IMR-90 (cell line): ENCODE data around the gene DDX42. TPM values are rescaled to one million over a fixed set of nuclear protein-coding genes. Genes with fewer than 3 reads are reported as not detected.

Experiments
- ATAC-seq: fragments of 200-7000 bp; cut with Tn5 transposase; 2 replicates; pipeline ENCODE4 v1.9.1; 2020; ENCODE audit warnings: low read depth, mild to moderate bottlenecking, moderate library complexity
- BruUV-seq: library from RNA; stranded (reverse); fragments of 400-500 nt; replicated peaks from 2 replicates; lab custom pipeline; 2021; lab: Mats Ljungman, UMichigan
- CTCF ChIA-PET: fragments of 300-600 bp; formaldehyde crosslinking; extraction: SDS; loops from one replicate; lab custom pipeline; 2021; ENCODE audit warnings: antibody characterized with exemption; lab: Yijun Ruan, JAX
- POLR2A ChIA-PET: fragments of 300-600 bp; sonication (Branson Sonifier 250); formaldehyde crosslinking; loops from one replicate; lab custom pipeline; 2022; ENCODE audit warnings: antibody characterized with exemption; ENCODE audit not compliant: unreplicated experiment; lab: Charles Lee
- DNase-seq: peaks from one replicate; pipeline ENCODE4 v3.0.0; 2013
- H2AFZ ChIP-seq: replicated peaks from 2 replicates; pipeline ENCODE3; 2013; ENCODE audit warnings: low read length, mild to moderate bottlenecking; ENCODE audit not compliant: poor library complexity
- H2AK5ac ChIP-seq: 2 replicates; pipeline ENCODE4 v1.6.1; 2013; ENCODE audit warnings: low read depth, low read length, inconsistent platforms
- H2AK9ac ChIP-seq: replicated peaks from 2 replicates; pipeline ENCODE3; 2013; ENCODE audit warnings: mild to moderate bottlenecking, low read depth, low read length, moderate library complexity; ENCODE audit not compliant: poor library complexity
- H2BK120ac ChIP-seq: 2 replicates; pipeline ENCODE4 v1.6.1; 2013; ENCODE audit warnings: low read depth, low read length, inconsistent platforms
- H2BK15ac ChIP-seq: 3 replicates; pipeline ENCODE4 v1.6.1; 2013; ENCODE audit warnings: low read depth, low read length, inconsistent platforms
- H2BK20ac ChIP-seq: 2 replicates; pipeline ENCODE4 v1.6.1; 2013; ENCODE audit warnings: low read depth, mild to moderate bottlenecking, inconsistent platforms, low read length, moderate library complexity
- H2BK5ac ChIP-seq: 2 replicates; pipeline ENCODE4 v1.6.1; 2013; ENCODE audit warnings: mild to moderate bottlenecking, low read depth, low read length, inconsistent platforms; ENCODE audit not compliant: poor library complexity, severe bottlenecking
- H3K14ac ChIP-seq: replicated peaks from 2 replicates; pipeline ENCODE4 v1.6.1; 2013; ENCODE audit warnings: low read depth, low read length, inconsistent platforms
- H3K18ac ChIP-seq: 2 replicates; pipeline ENCODE4 v1.6.1; 2013; ENCODE audit warnings: low read depth, low read length, control low read depth
- H3K23ac ChIP-seq: 2 replicates; pipeline ENCODE4 v1.6.1; 2013; ENCODE audit warnings: low read depth, low read length, inconsistent platforms
- H3K27ac ChIP-seq: 2 replicates; pipeline ENCODE4 v1.5.1; 2013; ENCODE audit warnings: mild to moderate bottlenecking, control low read depth, low read length; ENCODE audit not compliant: insufficient read depth
- H3K27me3 ChIP-seq: 2 replicates; pipeline ENCODE4 v1.6.1; 2013; ENCODE audit warnings: low read length; ENCODE audit not compliant: control insufficient read depth, insufficient read depth
- H3K36me3 ChIP-seq: 2 replicates; pipeline ENCODE4 v1.6.1; 2013; ENCODE audit warnings: low read length, mixed read lengths; ENCODE audit not compliant: control insufficient read depth, insufficient read depth
- H3K4ac ChIP-seq: 2 replicates; pipeline ENCODE4 v1.6.1; 2013; ENCODE audit warnings: low read depth, low read length, inconsistent platforms
- H3K4me1 ChIP-seq: 2 replicates; pipeline ENCODE4 v1.6.1; 2013; ENCODE audit warnings: low read length, mixed read lengths; ENCODE audit not compliant: control insufficient read depth, insufficient read depth
- H3K4me2 ChIP-seq: 2 replicates; pipeline ENCODE4 v1.6.1; 2013; ENCODE audit warnings: low read depth, mild to moderate bottlenecking, control low read depth, low read length, moderate library complexity
- H3K4me3 ChIP-seq: 2 replicates; pipeline ENCODE4 v1.5.1; 2013; ENCODE audit warnings: low read depth, mild to moderate bottlenecking, control low read depth, low read length, moderate library complexity; ENCODE audit not compliant: insufficient read depth
- H3K56ac ChIP-seq: 2 replicates; pipeline ENCODE4 v1.6.1; 2013; ENCODE audit warnings: low read length, inconsistent platforms; ENCODE audit not compliant: insufficient read depth; ENCODE audit errors: extremely low read depth
- H3K79me1 ChIP-seq, 2 experiments: 2 replicates each; pipeline ENCODE4 v1.6.1; 2013; ENCODE audit warnings: low read length in 2 of 2, inconsistent platforms in 1 of 2, low read depth in 1 of 2
- H3K9ac ChIP-seq: 2 replicates; pipeline ENCODE4 v1.6.1; 2013; ENCODE audit warnings: low read depth, low read length, control low read depth
- H3K9me1 ChIP-seq: 2 replicates; pipeline ENCODE4 v1.6.1; 2013; ENCODE audit warnings: low read length, inconsistent platforms; ENCODE audit not compliant: insufficient read depth
- H3K9me3 ChIP-seq: 2 replicates; pipeline ENCODE4 v1.6.1; 2013; ENCODE audit warnings: low read length; ENCODE audit not compliant: control insufficient read depth, insufficient read depth
- H4K20me1 ChIP-seq: 2 replicates; pipeline ENCODE4 v1.6.1; 2013; ENCODE audit warnings: low read length, inconsistent platforms; ENCODE audit not compliant: insufficient read depth
- H4K5ac ChIP-seq: 2 replicates; pipeline ENCODE4 v1.6.1; 2013; ENCODE audit warnings: mild to moderate bottlenecking, low read depth, low read length, control low read depth
- H4K8ac ChIP-seq, 2 experiments: 2 replicates each; pipeline ENCODE4 v1.6.1; 2013; ENCODE audit warnings: low read depth in 2 of 2, low read length in 2 of 2, control low read depth in 1 of 2, inconsistent platforms in 1 of 2
- H4K91ac ChIP-seq: 2 replicates; pipeline ENCODE4 v1.6.1; 2013; ENCODE audit warnings: low read depth, low read length, inconsistent platforms; ENCODE audit not compliant: insufficient read depth
- CEBPB ChIP-seq: IDR thresholded peaks from 2 replicates; pipeline ENCODE4 v1.6.1; 2012; ENCODE audit warnings: low read depth, low read length, improper control_type of control experiment
- CHD1 ChIP-seq: IDR thresholded peaks from 2 replicates; pipeline ENCODE4 v1.6.1; 2012; ENCODE audit warnings: low read depth, low read length, improper control_type of control experiment
- FOS ChIP-seq: fragments of 150-350 bp; IDR thresholded peaks from 2 replicates; pipeline ENCODE4 v1.6.1; 2016; ENCODE audit warnings: low read depth, low read length
- MAZ ChIP-seq: IDR thresholded peaks from 2 replicates; pipeline ENCODE4 v1.6.1; 2012; ENCODE audit warnings: low read depth, mild to moderate bottlenecking, low read length, improper control_type of control experiment, moderate library complexity, borderline replicate concordance
- MXI1 ChIP-seq: IDR thresholded peaks from 2 replicates; pipeline ENCODE4 v1.6.1; 2012; ENCODE audit warnings: low read depth, mild to moderate bottlenecking, low read length, moderate library complexity, borderline replicate concordance
- NFE2L2 ChIP-seq: fragments of 150-350 bp; IDR thresholded peaks from 2 replicates; pipeline ENCODE4 v1.6.1; 2016; ENCODE audit warnings: low read depth, mild to moderate bottlenecking, low read length
- POLR2A ChIP-seq: IDR thresholded peaks from 2 replicates; pipeline ENCODE4 v1.6.1; 2012; ENCODE audit warnings: mild to moderate bottlenecking, low read depth, low read length
- RAD21 ChIP-seq: IDR thresholded peaks from 2 replicates; pipeline ENCODE4 v1.6.1; 2012; ENCODE audit warnings: low read length, improper control_type of control experiment
- RFX5 ChIP-seq: IDR thresholded peaks from 2 replicates; pipeline ENCODE4 v1.8.0; 2012; ENCODE audit warnings: low read depth, mild to moderate bottlenecking, low read length, moderate library complexity
- SMC3 ChIP-seq: fragments of 150-350 bp; IDR thresholded peaks from 2 replicates; pipeline ENCODE4 v1.6.1; 2016; ENCODE audit warnings: low read depth, mild to moderate bottlenecking, antibody characterized with exemption, low read length, moderate library complexity
- WGBS, 2 experiments: methylation state at CpG; one replicate each; pipeline versions ENCODE4 v1.1.5 to v1.1.7; 2013; ENCODE audit warnings: missing lambda C conversion rate in 2 of 2; ENCODE audit not compliant: insufficient read length in 1 of 2; ENCODE audit errors: extremely low coverage in 2 of 2; 5-methylcytosine and 5-hydroxymethylcytosine counted together
- dilution Hi-C: fragments of 300-500 bp; cut with HindIII; formaldehyde crosslinking; loops from one replicate; pipeline ENCODE4 v1.14.3; 2018; ENCODE audit warnings: low sequenced_read_pairs; ENCODE audit not compliant: unreplicated experiment
- in situ Hi-C: fragments of 300-500 bp; cut with MboI; formaldehyde crosslinking; loops from 3 replicates; pipeline ENCODE4 v1.14.3; 2019; ENCODE audit warnings: low sequenced_read_pairs, inconsistent platforms, mixed read lengths
- intact Hi-C: fragments of 100-400 bp; cut with micrococcal nuclease; formaldehyde crosslinking; loops from 2 replicates; pipeline ENCODE4 v1.10.0; 2022
- polyA plus RNA-seq, 3 experiments: library from polyadenylated mRNA; depleted of rRNA; stranded (reverse); fragments of >200 nt; gene quantifications; 2 replicates each; pipeline ENCODE4 v1.2.3, GENCODE V29; 2012; ENCODE audit warnings: low replicate concordance in 1 of 3
- total RNA-seq: library from RNA; depleted of rRNA; stranded (reverse); fragments of >200 nt; gene quantifications from 2 replicates; pipeline ENCODE4 v1.2.3, GENCODE V29; 2012
- TF ChIP-seq, protein P1 (sequence below): fragments of 150-350 bp; IDR thresholded peaks from 2 replicates; pipeline ENCODE4 v1.6.1; 2017; ENCODE audit warnings: mild to moderate bottlenecking, antibody characterized with exemption, low read length, low read depth
- TF ChIP-seq, protein P2 (sequence below): conservative IDR thresholded peaks from 2 replicates; pipeline ENCODE4 v1.5.1; 2012; ENCODE audit warnings: mild to moderate bottlenecking, low read depth, low read length, improper control_type of control experiment
- TF ChIP-seq, protein P3 (sequence below): fragments of 150-350 bp; IDR thresholded peaks from 2 replicates; pipeline ENCODE4 v1.6.1; 2016; ENCODE audit warnings: low read depth, mild to moderate bottlenecking, low read length, moderate library complexity, borderline replicate concordance

The DDX42 gene
- total and polyA plus RNA-seq, 2 of the 4 experiments (the other 2 are of a cell fraction): 75.8 to 91.5 TPM

DNA sequence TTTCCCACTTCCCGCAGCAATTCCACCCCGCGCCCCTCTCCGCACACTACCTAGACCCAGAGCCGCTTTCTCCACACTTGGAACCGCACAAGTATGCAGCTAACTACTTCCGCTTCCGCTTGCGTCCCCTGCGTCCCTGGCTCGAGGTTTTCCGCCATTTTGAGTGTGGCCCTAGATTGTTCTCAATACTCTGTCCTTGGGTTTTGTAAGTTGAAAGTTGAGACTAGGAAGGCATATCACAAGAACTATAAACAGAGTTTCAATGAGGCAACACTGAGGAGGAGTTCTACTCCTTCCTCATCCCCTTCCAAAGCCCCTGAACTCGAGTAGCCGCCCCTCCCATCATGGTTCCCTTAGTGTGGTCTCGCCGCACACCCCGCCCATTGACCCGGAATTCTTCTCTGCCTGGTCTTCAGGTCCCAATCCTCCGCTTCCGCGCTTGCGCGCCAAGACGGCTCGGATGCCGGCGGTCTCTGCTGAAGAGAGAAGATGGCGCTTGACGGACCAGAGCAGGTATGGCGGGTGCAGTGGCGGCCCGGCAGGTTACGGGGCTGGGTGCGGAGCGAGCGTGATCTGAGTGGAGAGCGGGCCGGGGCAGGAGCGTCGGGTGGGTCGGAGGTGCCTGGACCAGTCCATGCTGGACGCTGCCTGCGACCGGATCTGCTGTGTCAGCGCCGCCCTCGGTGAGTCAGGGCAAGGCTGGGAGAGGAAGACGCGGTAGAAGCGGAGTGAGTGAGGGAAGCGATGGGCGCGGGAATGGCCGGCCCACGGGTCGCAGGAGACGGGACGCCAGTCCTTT, 53.2 kb downstream of the DDX42 start, which contains the start of the genes FTSJ3 and PSMC5:
Gene FTSJ3 (minus strand): TSS at position 662 of the 799 bp plus-strand sequence. CDS start 761 bp downstream, outside the sequence.
Gene PSMC5 (plus strand): TSS at position 430 of the 799 bp plus-strand sequence. CDS start 60 bp downstream, at position 490.
- no TSS peak for BruUV-seq
- Histone ChIP-seq H3K27me3 (no peaks in the 10 kb centered on the region), H3K18ac (peak within 1 kb of the TSS; percentile 99), H3K4me1 (peaks cover 1% of the 10 kb centered on the region; the same call in 1 of the 2 replicates), H2BK120ac (peak within 1 kb of the TSS; percentile 99), H3K9me3 (no peaks in the 10 kb centered on the region), H3K4ac (peak within 1 kb of the TSS; percentile 98), H3K9me1 (peaks cover 13% of the 10 kb centered on the region), H3K56ac (peak within 1 kb of the TSS; percentile 100), H3K4me3 (peak within 1 kb of the TSS; percentile 79), H2AK5ac (peak within 1 kb of the TSS; percentile 95), H2BK15ac (peak within 1 kb of the TSS; percentile 99), H4K91ac (peak within 1 kb of the TSS; percentile 100), H4K5ac (peak within 1 kb of the TSS; percentile 98), H3K4me2 (peak within 1 kb of the TSS; percentile 95), H3K14ac (peak within 1 kb of the TSS; percentile 100), H2AK9ac (peak within 1 kb of the TSS; percentile 99), H2BK20ac (peak within 1 kb of the TSS; percentile 96), H4K8ac (peak within 1 kb of the TSS; percentile 90 to 99), H3K23ac (peak within 1 kb of the TSS; percentile 100), H2AFZ (peak within 1 kb of the TSS; percentile 98), H3K36me3 (peaks cover 63% of the 10 kb centered on the region), H2BK5ac (peak within 1 kb of the TSS; percentile 97), H4K20me1 (peaks cover 33% of the 10 kb centered on the region), H3K27ac (peak within 1 kb of the TSS; percentile 93), H3K79me1 (peaks cover 44 to 79% of the 10 kb centered on the region in 2 experiments), H3K9ac (peak within 1 kb of the TSS; percentile 94)
- intact Hi-C loops: loop anchor here (2.0 kb wide), 1 partner anchor 22 kb away; no protein-coding TSS in a partner anchor
- peak; percentile 93 for DNase-seq
- POLR2A ChIA-PET: interaction anchor here (1.0 kb wide), 1 partner anchor 53 kb away, joined by 5 read pairs; the partner anchor contains the start of genes CCDC47 and DDX42
- CTCF ChIA-PET: interaction anchor here (0.6 to 1.0 kb wide), 2 partner anchors 8 to 680 kb away, joined by 3 read pairs; partner anchors contain the start of gene CEP95
- dilution Hi-C loops: no loop called here
- peak; percentile 94 for ATAC-seq
- WGBS, 2 experiments: 0% methylated on average over 19 of the region's 58 CpGs; no CpG with 5 or more reads in 1 of the 2 experiments
- in situ Hi-C loops: no loop called here
- TF ChIP-seq NFE2L2 (peak; percentile 69; the same call in 1 of the 2 replicates), RFX5 (no peak), RAD21 (no peak), FOS (0 out of 2 replicates have a peak, but pooled peaks have one; percentile 16), CHD1 (no peak), MXI1 (peak; percentile 84), MAZ (no peak), POLR2A (peak; percentile 88), SMC3 (no peak), CEBPB (0 out of 2 replicates have a peak, but pooled peaks have one; percentile 23)
- TF ChIP-seq, protein P1, sequence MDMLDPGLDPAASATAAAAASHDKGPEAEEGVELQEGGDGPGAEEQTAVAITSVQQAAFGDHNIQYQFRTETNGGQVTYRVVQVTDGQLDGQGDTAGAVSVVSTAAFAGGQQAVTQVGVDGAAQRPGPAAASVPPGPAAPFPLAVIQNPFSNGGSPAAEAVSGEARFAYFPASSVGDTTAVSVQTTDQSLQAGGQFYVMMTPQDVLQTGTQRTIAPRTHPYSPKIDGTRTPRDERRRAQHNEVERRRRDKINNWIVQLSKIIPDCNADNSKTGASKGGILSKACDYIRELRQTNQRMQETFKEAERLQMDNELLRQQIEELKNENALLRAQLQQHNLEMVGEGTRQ: no peak
- TF ChIP-seq, protein P2, sequence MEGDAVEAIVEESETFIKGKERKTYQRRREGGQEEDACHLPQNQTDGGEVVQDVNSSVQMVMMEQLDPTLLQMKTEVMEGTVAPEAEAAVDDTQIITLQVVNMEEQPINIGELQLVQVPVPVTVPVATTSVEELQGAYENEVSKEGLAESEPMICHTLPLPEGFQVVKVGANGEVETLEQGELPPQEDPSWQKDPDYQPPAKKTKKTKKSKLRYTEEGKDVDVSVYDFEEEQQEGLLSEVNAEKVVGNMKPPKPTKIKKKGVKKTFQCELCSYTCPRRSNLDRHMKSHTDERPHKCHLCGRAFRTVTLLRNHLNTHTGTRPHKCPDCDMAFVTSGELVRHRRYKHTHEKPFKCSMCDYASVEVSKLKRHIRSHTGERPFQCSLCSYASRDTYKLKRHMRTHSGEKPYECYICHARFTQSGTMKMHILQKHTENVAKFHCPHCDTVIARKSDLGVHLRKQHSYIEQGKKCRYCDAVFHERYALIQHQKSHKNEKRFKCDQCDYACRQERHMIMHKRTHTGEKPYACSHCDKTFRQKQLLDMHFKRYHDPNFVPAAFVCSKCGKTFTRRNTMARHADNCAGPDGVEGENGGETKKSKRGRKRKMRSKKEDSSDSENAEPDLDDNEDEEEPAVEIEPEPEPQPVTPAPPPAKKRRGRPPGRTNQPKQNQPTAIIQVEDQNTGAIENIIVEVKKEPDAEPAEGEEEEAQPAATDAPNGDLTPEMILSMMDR: peak; percentile 27
- TF ChIP-seq, protein P3, sequence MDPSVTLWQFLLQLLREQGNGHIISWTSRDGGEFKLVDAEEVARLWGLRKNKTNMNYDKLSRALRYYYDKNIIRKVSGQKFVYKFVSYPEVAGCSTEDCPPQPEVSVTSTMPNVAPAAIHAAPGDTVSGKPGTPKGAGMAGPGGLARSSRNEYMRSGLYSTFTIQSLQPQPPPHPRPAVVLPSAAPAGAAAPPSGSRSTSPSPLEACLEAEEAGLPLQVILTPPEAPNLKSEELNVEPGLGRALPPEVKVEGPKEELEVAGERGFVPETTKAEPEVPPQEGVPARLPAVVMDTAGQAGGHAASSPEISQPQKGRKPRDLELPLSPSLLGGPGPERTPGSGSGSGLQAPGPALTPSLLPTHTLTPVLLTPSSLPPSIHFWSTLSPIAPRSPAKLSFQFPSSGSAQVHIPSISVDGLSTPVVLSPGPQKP: no peak
